Brain microvascular endothelial cell (primary cell): ENCODE data around the gene TNK2.
A peak's percentile ranks its signal among the peaks of the same experiment; 100 is the strongest.
"Not testable (repeated sequence)": the region's sequence is repeated elsewhere in the genome, so short reads cannot be mapped to it uniquely, and the experiment has no call there.

Experiments
- DNase-seq: peaks from one replicate; pipeline ENCODE4 v3.0.0-alpha.2; 2020
- H3K27ac ChIP-seq: fragments of 250-450 bp; sonication (Bioruptor Pico); 2 replicates; pipeline ENCODE4 v1.5.1; 2020; ENCODE audit warnings: mild to moderate bottlenecking, moderate library complexity
- H3K27me3 ChIP-seq: fragments of 250-450 bp; sonication (Bioruptor Pico); replicated peaks from 2 replicates; pipeline ENCODE4 v1.5.1; 2020; ENCODE audit warnings: mild to moderate bottlenecking
- H3K36me3 ChIP-seq: fragments of 250-450 bp; sonication (Bioruptor Pico); replicated peaks from 2 replicates; pipeline ENCODE4 v1.5.1; 2020; ENCODE audit warnings: mild to moderate bottlenecking
- H3K4me3 ChIP-seq: 2 replicates; pipeline ENCODE4 v1.5.1; 2011; ENCODE audit warnings: low read depth, mild to moderate bottlenecking, control low read depth, low read length, moderate library complexity
- CTCF ChIP-seq: IDR thresholded peaks from 2 replicates; pipeline ENCODE4 v1.5.1; 2011; ENCODE audit warnings: low read depth, mild to moderate bottlenecking, moderate library complexity, low read length, control low read depth, inconsistent platforms; ENCODE audit errors: missing control alignments
- in situ Hi-C: cut with HindIII; loops from 2 replicates; pipeline ENCODE4 v1.10.0; 2017; ENCODE audit warnings: low sequenced_read_pairs, low pct_ligation_motif_present

Gene TNK2

DNA sequence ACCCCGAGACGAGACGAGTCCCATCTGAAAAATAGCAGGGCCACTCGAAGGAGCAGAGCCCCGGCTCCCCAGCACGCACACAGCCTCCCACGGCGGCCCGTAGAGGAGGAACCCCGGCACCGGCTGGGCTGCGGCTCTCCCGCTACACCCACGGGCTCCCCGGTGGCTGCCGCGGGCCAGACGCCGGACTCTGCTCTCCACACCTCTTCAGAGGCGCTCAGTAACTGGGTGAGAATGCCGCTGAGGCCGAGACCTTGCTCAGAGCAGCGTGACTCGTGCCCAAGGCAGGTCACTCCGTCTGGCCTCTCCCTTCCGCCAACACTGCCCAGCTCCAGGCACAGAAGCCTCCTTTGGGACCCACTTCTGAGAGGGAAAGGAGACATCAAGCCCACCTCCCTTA is 34.4 kb downstream of the TNK2 start:
- H3K36me3 ChIP-seq, result peaks cover 5% of the 10 kb centered on the region
- in situ Hi-C loops, result no loop called here
- H3K27ac ChIP-seq, result no peak overlapping the region
- DNase-seq, result peak; percentile 15
- H3K4me3 ChIP-seq, result no peak overlapping the region
- no peak for TF ChIP-seq CTCF
- H3K27me3 ChIP-seq, result no peaks in the 10 kb centered on the region

GRCh38 chr3:195873281-195873887 is 35.0 kb downstream of the TNK2 start:
- Histone ChIP-seq H3K27ac (no peak overlapping the region), H3K27me3 (no peaks in the 10 kb centered on the region), H3K36me3 (peaks cover 5% of the 10 kb centered on the region), H3K4me3 (no peak overlapping the region)
- in situ Hi-C loops, result no loop called here
- TF ChIP-seq CTCF, result no peak
- DNase-seq, result no peak

DNA sequence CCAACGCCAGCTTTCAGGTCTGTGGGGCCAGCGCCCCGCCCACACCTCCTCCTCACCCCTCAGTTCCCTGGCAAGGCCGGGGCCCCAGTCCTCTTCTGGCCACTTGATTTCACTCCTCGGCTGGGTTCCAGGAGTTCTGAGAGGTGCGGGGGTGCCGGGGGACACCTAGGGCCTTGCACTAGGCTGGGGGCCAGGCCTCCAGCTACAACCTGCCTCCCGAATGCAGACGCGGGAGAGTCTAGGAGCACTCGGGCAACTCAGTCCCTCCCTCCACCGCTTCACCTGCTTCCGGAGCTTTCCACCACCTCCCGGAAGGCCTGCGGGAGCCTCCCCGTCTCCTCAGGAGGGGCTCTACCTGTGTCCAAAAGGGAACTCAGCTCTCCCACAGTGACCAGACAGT is 35.6 kb downstream of the TNK2 start:
- no peak for DNase-seq
- no peak for TF ChIP-seq CTCF
- no peak overlapping the region for H3K27ac ChIP-seq
- H3K36me3 ChIP-seq, result peaks cover 3% of the 10 kb centered on the region
- in situ Hi-C loops, result no loop called here
- H3K27me3 ChIP-seq, result no peaks in the 10 kb centered on the region
- H3K4me3 ChIP-seq, result no peak overlapping the region

- DNase-seq, result no peak
- TF ChIP-seq CTCF, result no peak
- in situ Hi-C loops, result no loop called here
- H3K36me3 ChIP-seq, result peaks cover 6% of the 10 kb centered on the region
- no peak overlapping the region for H3K27ac ChIP-seq
- H3K27me3 ChIP-seq, result no peaks in the 10 kb centered on the region
- H3K4me3 ChIP-seq, result no peak overlapping the region
Measured at GRCh38 chr3:195872097-195872496, 36.3 kb downstream of the TNK2 start.

- in situ Hi-C loops, H3K4me3 ChIP-seq, H3K27ac ChIP-seq, H3K27me3 ChIP-seq, DNase-seq, H3K36me3 ChIP-seq: not testable (repeated sequence)
Measured at GRCh38 chr3:195871686-195872085, 36.7 kb downstream of the TNK2 start.

GRCh38 chr3:195870937-195871336 is 37.4 kb downstream of the TNK2 start:
- no peak overlapping the region for H3K27ac ChIP-seq
- no peak for DNase-seq
- H3K4me3 ChIP-seq, result no peak overlapping the region
- no peak for TF ChIP-seq CTCF
- in situ Hi-C loops, result no loop called here
- H3K36me3 ChIP-seq, result peaks cover 6% of the 10 kb centered on the region
- H3K27me3 ChIP-seq, result no peaks in the 10 kb centered on the region
